A549 (cell line): Measurements from ENCODE around the gene P2RX4.

Experiments used
- CTCF ChIP-seq: fragments of >200 bp; sonication (Bioruptor Twin); formaldehyde crosslinking; IDR thresholded peaks from 3 replicates; pipeline ENCODE4 v1.5.1; 2016
- EHMT2 ChIP-seq: fragments of 200-600 bp; sonication (generic); IDR thresholded peaks from 2 replicates; pipeline ENCODE4 v1.6.1; 2016; ENCODE audit warnings: antibody characterized with exemption, low read depth, mild to moderate bottlenecking, moderate library complexity
- POLR2A ChIP-seq: IDR thresholded peaks from 2 replicates; pipeline ENCODE4 v1.6.1; 2012; ENCODE audit warnings: mild to moderate bottlenecking, low read length
- RAD21 ChIP-seq, 2 experiments: fragments of >200 bp in 1 of 2; sonication (Bioruptor Twin) in 1 of 2; formaldehyde crosslinking in 1 of 2; IDR thresholded peaks in 1 of 2; conservative IDR thresholded peaks in 1 of 2; 2 replicates in 1 of 2; 3 replicates in 1 of 2; pipeline ENCODE4 v1.6.1; 2012 to 2018; ENCODE audit warnings: inconsistent platforms in 1 of 2
- RARB ChIP-seq: fragments of 250-450 bp; sonication (Bioruptor Pico); IDR thresholded peaks from 2 replicates; pipeline ENCODE4 v1.8.0; 2021; ENCODE audit warnings: mild to moderate bottlenecking, moderate library complexity
- RCOR1 ChIP-seq: fragments of 150-350 bp; IDR thresholded peaks from 2 replicates; pipeline ENCODE4 v1.6.1; 2014; ENCODE audit warnings: antibody characterized with exemption, low read length, low read depth
- USF2 ChIP-seq: fragments of 450-650 bp; IDR thresholded peaks from 2 replicates; pipeline ENCODE4 v1.6.1; 2014; ENCODE audit warnings: antibody characterized with exemption
- ZSCAN20 ChIP-seq: fragments of 250-450 bp; sonication (Bioruptor Pico); IDR thresholded peaks from 2 replicates; pipeline ENCODE4 v1.8.0; 2022; ENCODE audit warnings: mild to moderate bottlenecking, moderate library complexity

DNA sequence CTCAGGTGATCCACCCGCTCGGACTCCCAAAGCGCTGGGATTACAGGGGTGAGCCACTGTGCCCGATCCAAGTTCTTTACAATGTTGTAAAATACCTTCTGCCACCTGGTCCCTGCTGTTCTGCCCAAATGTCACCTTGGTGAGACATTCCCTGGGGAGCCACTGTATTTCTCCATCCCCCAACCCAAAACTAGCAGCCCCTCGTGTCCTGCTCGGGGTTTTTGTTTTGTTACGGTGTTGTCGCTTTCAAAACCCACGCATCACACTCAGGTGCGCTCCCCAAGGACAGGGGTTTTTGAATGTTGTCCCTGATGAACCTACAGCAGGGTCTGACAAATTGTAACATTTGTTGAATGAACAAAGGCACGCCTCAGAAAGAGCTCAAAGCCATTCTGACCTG is 49.1 kb downstream of the P2RX4 start:
- TF ChIP-seq POLR2A (no peak), RAD21 (conservative IDR thresholded peaks at IDR 0.05 in 1 of 2, IDR thresholded peaks at IDR 0.05 in 1 of 2) (no peak), CTCF (no peak), RARB (CRISPR knock-in tag) (no peak), RCOR1 (no peak), USF2 (no peak), ZSCAN20 (no peak), EHMT2 (no peak)
